ENCODE measurements around the gene TEPSIN.

Gene TEPSIN

DNA sequence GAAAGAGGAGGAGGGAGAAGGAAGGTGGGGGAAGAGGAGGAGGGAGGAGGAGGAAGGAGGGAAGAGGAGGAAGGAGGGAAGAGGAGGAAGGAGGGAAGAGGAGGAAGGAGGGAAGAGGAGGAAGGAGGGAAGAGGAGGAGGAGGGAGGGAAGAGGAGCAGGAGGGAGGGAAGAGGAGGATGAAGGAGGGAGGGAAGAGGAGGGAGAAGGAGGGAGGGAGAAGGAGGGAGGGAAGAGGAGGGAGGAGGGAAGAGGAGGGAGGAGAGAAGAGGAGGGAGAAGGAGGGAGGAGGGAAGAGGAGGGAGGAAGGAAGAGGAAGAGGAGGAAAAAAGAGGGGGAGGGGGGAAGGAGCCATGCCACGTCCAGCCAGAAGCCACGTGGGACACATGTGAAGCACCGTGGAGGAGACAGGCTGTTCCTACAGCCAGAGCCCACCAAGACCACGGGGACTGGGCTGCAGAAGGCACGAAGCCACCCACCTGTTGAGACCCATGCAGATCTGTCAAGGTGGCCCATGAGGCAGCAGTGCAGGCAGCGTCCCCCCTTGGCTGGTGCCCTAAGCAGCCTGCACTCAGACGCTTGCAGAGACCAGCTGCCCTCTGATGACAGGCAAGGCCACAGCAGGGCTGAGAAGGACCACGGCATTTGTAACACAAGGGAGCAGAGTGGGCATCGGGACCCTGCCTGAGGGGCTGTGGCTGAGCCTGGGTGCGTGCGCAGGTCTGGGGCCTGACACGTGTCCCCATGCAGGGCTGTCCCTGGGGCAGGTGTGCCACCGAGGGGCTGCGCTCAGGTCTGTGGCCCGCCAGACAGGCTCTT lies 10.6 kb upstream of the TEPSIN start:
- Mint-ChIP-seq H3K9me3 (no peaks in the 10 kb centered on the region), H3K36me3 (peaks cover 29% of the 10 kb centered on the region), H3K4me1 (peaks cover 2% of the 10 kb centered on the region), H3K27ac (no peak overlapping the region), H3K27me3 (no peaks in the 10 kb centered on the region), H3K4me3 (no peak overlapping the region)
- DNase-seq = no peak
- CTCF ChIA-PET = no interaction called here

GRCh38 chr17:81248649-81249048 lies 9.8 kb upstream of the TEPSIN start:
- H3K4me1 Mint-ChIP-seq = peaks cover 2% of the 10 kb centered on the region
- no peaks in the 10 kb centered on the region for H3K9me3 Mint-ChIP-seq
- H3K27me3 Mint-ChIP-seq = no peaks in the 10 kb centered on the region
- H3K36me3 Mint-ChIP-seq = peaks cover 28% of the 10 kb centered on the region
- peak overlapping the region; percentile 55 for H3K27ac Mint-ChIP-seq
- no peak for DNase-seq
- H3K4me3 Mint-ChIP-seq = no peak overlapping the region
- CTCF ChIA-PET = no interaction called here

GRCh38 chr17:81247339-81247990 lies 8.6 kb upstream of the TEPSIN start:
- Mint-ChIP-seq H3K27ac (peak overlapping the region; percentile 28), H3K27me3 (no peaks in the 10 kb centered on the region), H3K36me3 (peaks cover 19% of the 10 kb centered on the region), H3K4me3 (no peak overlapping the region), H3K9me3 (no peaks in the 10 kb centered on the region), H3K4me1 (no peaks in the 10 kb centered on the region)
- CTCF ChIA-PET = no interaction called here
- no peak for DNase-seq

DNA sequence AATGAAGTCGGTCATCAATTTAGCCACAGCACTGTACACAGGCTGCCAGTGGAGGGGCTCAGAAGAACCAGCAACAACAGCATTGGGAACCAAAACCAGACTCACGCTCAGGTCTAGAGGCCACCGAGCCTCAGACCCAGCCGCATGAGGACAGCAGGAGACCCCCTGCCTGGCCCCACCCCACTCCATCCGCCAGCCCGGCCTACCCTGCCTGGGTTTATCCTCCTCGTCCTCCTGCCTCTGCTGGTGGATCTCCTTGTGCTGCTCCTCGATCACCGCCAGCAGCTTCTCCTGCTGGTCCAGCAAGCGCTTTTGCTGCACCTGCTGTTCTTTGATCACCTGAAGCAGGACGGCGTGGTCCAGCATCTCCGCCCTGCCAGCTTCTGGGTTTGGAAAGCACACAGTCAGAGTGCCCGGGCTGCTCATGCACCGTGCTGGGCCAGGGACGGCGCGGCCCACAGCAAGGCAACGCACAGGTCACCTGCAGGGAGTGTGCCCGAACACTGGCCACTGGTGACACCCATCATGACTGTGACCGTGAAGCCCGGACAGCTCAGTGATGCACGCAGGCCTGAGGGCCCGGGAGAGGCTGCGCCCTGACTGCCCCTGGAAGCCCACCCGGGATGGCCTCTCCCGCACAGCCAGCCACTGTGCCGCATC lies 8.0 kb upstream of the TEPSIN start:
- Mint-ChIP-seq H3K4me3 (no peak overlapping the region), H3K36me3 (peaks cover 20% of the 10 kb centered on the region), H3K27ac (peak overlapping the region; percentile 58), H3K4me1 (peaks cover 5% of the 10 kb centered on the region), H3K27me3 (no peaks in the 10 kb centered on the region), H3K9me3 (no peaks in the 10 kb centered on the region)
- CTCF ChIA-PET = no interaction called here
- no peak for DNase-seq

- H3K27ac Mint-ChIP-seq = no peak overlapping the region
- peaks cover 20% of the 10 kb centered on the region for H3K36me3 Mint-ChIP-seq
- H3K4me1 Mint-ChIP-seq = peaks cover 10% of the 10 kb centered on the region
- no peak overlapping the region for H3K4me3 Mint-ChIP-seq
- CTCF ChIA-PET = no interaction called here
- no peak for DNase-seq
- H3K9me3 Mint-ChIP-seq = no peaks in the 10 kb centered on the region
- H3K27me3 Mint-ChIP-seq = no peaks in the 10 kb centered on the region
Observed at GRCh38 chr17:81246343-81246670, 7.5 kb upstream of the TEPSIN start.

GRCh38 chr17:81245665-81246342 lies 6.9 kb upstream of the TEPSIN start:
- CTCF ChIA-PET = no interaction called here
- H3K27ac Mint-ChIP-seq = no peak overlapping the region

GRCh38 chr17:81245024-81245664 lies 6.3 kb upstream of the TEPSIN start:
- Mint-ChIP-seq H3K27me3 (no peaks in the 10 kb centered on the region), H3K4me3 (no peak overlapping the region), H3K4me1 (peaks cover 21% of the 10 kb centered on the region), H3K9me3 (no peaks in the 10 kb centered on the region), H3K27ac (no peak overlapping the region), H3K36me3 (peaks cover 18% of the 10 kb centered on the region)
- CTCF ChIA-PET = no interaction called here
- DNase-seq = no peak

More at GRCh38 chr17:81245665-81246342, 6.9 kb upstream of the TEPSIN start:
- no peaks in the 10 kb centered on the region for H3K9me3 Mint-ChIP-seq
- H3K4me1 Mint-ChIP-seq = peaks cover 15% of the 10 kb centered on the region
- no peak overlapping the region for H3K4me3 Mint-ChIP-seq
- peaks cover 19% of the 10 kb centered on the region for H3K36me3 Mint-ChIP-seq
- no peaks in the 10 kb centered on the region for H3K27me3 Mint-ChIP-seq
- no peak for DNase-seq

GRCh38 chr17:81244358-81245023 lies 5.6 kb upstream of the TEPSIN start:
- H3K4me3 Mint-ChIP-seq = no peak overlapping the region
- H3K36me3 Mint-ChIP-seq = peaks cover 16% of the 10 kb centered on the region
- H3K4me1 Mint-ChIP-seq = peaks cover 23% of the 10 kb centered on the region
- H3K27ac Mint-ChIP-seq = peak overlapping the region; percentile 60
- no peaks in the 10 kb centered on the region for H3K9me3 Mint-ChIP-seq
- DNase-seq = no peak
- CTCF ChIA-PET = no interaction called here
- H3K27me3 Mint-ChIP-seq = no peaks in the 10 kb centered on the region

- Mint-ChIP-seq H3K4me3 (no peak overlapping the region), H3K4me1 (peaks cover 26% of the 10 kb centered on the region), H3K27me3 (no peaks in the 10 kb centered on the region), H3K36me3 (peaks cover 17% of the 10 kb centered on the region), H3K9me3 (no peaks in the 10 kb centered on the region), H3K27ac (no peak overlapping the region)
- CTCF ChIA-PET = no interaction called here
- DNase-seq = no peak
Observed at GRCh38 chr17:81243333-81243664, 4.4 kb upstream of the TEPSIN start.

DNA sequence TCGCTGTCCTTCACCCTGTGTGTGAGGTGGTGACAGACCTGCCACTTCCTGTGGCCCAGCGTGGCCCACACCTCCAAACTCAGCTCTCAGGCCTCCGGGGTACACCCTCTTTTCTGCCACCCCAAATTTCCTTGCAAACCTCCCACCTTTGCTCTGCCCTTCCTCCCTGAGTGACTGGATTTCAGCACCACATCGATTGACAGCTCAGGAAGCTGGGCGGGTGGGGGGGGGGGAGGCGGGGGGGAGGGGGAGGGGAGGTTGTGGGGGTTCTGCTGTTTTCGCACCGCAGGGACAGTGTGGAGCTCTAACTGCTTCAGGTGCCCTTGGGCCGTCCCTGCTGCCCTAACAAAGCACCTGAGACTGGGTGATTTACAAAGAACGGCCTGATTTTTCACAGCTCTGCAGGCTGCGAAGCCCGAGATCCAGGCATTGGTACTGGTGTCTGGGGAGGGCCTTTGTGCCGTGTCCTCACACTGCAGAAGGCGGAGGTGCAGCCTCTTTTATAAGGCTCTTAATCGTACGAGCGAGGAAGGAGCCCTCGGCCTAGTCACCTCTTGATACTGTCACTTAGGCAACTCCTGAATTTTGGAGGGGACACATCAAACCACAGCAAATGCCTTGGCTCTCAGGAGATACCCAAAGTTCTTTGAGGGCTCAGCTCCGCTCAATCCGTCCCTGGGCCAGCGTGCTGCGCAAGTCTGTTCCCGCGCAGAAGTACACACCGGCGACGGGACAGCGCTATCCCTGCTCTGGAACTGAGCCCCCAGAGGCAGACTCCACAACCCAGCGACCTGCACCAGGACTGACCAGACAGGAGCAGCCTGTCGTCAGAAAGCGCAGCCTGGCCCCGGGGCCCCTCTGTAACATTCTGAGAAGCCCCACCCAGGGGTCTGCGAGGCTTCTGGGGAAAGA lies 3.8 kb upstream of the TEPSIN start:
- H3K27me3 Mint-ChIP-seq = no peaks in the 10 kb centered on the region
- H3K4me1 Mint-ChIP-seq = peaks cover 31% of the 10 kb centered on the region
- no peak for DNase-seq
- H3K27ac Mint-ChIP-seq = peak overlapping the region; percentile 62
- H3K9me3 Mint-ChIP-seq = no peaks in the 10 kb centered on the region
- peaks cover 16% of the 10 kb centered on the region for H3K36me3 Mint-ChIP-seq
- CTCF ChIA-PET = interaction anchor here (1.3 kb wide), 1 partner anchor 100 kb away, joined by 8 read pairs; no protein-coding TSS in a partner anchor
- H3K4me3 Mint-ChIP-seq = peak overlapping the region; percentile 50

- no peaks in the 10 kb centered on the region for H3K27me3 Mint-ChIP-seq
- H3K27ac Mint-ChIP-seq = peak overlapping the region; percentile 62
- peaks cover 16% of the 10 kb centered on the region for H3K36me3 Mint-ChIP-seq
- H3K4me3 Mint-ChIP-seq = peak overlapping the region; percentile 50
- CTCF ChIA-PET = interaction anchor here (1.3 kb wide), 1 partner anchor 99 kb away, joined by 8 read pairs; no protein-coding TSS in a partner anchor
- no peaks in the 10 kb centered on the region for H3K9me3 Mint-ChIP-seq
- H3K4me1 Mint-ChIP-seq = peaks cover 39% of the 10 kb centered on the region
- peak; percentile 77 for DNase-seq
Observed at GRCh38 chr17:81241648-81242420, 3.0 kb upstream of the TEPSIN start.

- peak overlapping the region; percentile 96 for H3K4me3 Mint-ChIP-seq
- H3K36me3 Mint-ChIP-seq = peaks cover 14% of the 10 kb centered on the region
- CTCF ChIA-PET = interaction anchor here (1.6 kb wide), 1 partner anchor 12 kb away, joined by 3 read pairs; no protein-coding TSS in a partner anchor
- H3K4me1 Mint-ChIP-seq = peaks cover 40% of the 10 kb centered on the region
- H3K9me3 Mint-ChIP-seq = no peaks in the 10 kb centered on the region
- no peaks in the 10 kb centered on the region for H3K27me3 Mint-ChIP-seq
- H3K27ac Mint-ChIP-seq = peak overlapping the region; percentile 13
- DNase-seq = no peak
Observed at GRCh38 chr17:81241203-81241602, 2.3 kb upstream of the TEPSIN start.

All from activated naive CD4-positive, alpha-beta T cell treated with anti-CD3 and anti-CD28 coated beads, Interleukin-2, amount 10 ng/mL, durations not matched to agents 7 days and 5 days (primary cell).